ENCODE results near the gene COPZ2.
"Not testable (repeated sequence)": the region's sequence is repeated elsewhere in the genome, so short reads cannot be mapped to it uniquely, and the experiment has no call there.

COPZ2 gene

DNA sequence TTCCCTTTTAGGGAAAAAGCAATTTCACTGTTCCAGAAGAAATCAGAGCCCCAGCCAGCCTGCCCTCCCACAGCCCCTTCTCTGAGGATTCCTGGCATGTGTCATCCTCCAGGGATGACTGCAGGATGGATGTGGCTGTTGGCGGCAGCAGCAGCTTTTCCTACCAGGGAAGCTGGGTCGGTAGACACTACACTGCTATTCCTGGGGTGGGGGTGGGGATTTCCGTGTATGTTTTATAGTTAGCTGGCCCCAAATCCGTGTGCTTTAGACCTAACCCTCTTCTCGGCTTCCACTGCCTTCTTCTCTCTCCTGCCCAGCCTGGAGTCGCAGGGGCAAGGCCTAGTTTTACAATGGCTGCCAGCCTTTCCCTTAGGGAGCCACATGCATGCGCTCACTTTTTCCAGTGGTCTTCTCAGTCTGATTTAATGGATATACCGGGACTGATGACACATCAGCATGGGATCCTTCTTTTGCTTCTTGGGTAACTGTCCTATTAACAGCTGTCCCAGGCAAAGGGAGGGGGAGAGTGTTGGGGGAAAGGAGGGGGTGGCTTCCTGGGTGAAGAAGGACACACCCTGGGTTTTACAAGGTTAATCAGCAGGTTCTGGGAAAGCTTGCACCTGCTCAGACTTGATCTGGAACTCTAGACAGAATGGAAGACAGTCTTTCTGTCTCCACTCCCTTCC, 7.9 kb upstream of the COPZ2 start:
- DNase-seq (ENCODE audit: low read depth in 2 of 2) = peak in 1 of 2 donors; percentile 60
- no peak overlapping the region for H3K4me3 ChIP-seq (replicated peaks in 1 of 2; ENCODE audit: low read depth in 2 of 2, low read length in 2 of 2)
- TF ChIP-seq, protein P1, sequence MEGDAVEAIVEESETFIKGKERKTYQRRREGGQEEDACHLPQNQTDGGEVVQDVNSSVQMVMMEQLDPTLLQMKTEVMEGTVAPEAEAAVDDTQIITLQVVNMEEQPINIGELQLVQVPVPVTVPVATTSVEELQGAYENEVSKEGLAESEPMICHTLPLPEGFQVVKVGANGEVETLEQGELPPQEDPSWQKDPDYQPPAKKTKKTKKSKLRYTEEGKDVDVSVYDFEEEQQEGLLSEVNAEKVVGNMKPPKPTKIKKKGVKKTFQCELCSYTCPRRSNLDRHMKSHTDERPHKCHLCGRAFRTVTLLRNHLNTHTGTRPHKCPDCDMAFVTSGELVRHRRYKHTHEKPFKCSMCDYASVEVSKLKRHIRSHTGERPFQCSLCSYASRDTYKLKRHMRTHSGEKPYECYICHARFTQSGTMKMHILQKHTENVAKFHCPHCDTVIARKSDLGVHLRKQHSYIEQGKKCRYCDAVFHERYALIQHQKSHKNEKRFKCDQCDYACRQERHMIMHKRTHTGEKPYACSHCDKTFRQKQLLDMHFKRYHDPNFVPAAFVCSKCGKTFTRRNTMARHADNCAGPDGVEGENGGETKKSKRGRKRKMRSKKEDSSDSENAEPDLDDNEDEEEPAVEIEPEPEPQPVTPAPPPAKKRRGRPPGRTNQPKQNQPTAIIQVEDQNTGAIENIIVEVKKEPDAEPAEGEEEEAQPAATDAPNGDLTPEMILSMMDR (IDR thresholded peaks at IDR 0.05; ENCODE audit: low read depth, low read length) = no peak

- TF ChIP-seq, protein P1 (IDR thresholded peaks at IDR 0.05; ENCODE audit: low read depth, low read length) = no peak
- no peak for DNase-seq (ENCODE audit: low read depth in 2 of 2)
Observed at GRCh38 chr17:48044851-48045250, 7.3 kb upstream of the COPZ2 start.

GRCh38 chr17:48043176-48043575, 5.6 kb upstream of the COPZ2 start:
- TF ChIP-seq, protein P1 (IDR thresholded peaks at IDR 0.05; ENCODE audit: low read depth, low read length) = no peak
- DNase-seq (ENCODE audit: low read depth in 2 of 2) = peak in 1 of 2 donors; percentile 57
- H3K4me3 ChIP-seq (replicated peaks in 1 of 2; ENCODE audit: low read depth in 2 of 2, low read length in 2 of 2) = no peak overlapping the region

More at GRCh38 chr17:48044851-48045250, 7.3 kb upstream of the COPZ2 start:
- H3K4me3 ChIP-seq (replicated peaks in 1 of 2; ENCODE audit: low read depth in 2 of 2, low read length in 2 of 2) = no peak overlapping the region

DNA sequence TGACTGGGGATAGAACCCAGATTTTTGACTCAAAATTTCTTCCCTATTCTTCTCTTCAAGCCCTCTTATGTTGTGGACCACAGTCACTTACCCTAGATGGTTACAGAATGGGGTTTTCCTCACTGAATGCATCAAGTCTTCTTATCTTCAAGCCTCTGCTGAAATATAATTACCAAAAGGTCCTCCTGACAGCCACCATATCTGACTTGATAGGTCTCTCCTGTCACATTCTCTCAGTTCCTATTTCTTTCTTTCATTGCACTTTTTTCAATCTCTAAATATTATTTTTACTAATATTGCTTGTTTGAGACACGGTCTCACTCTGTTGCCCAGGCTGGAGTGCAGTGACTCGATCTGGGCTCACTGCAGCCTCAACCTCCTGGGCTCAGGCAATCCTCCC, 1.1 kb upstream of the COPZ2 start:
- no peak overlapping the region for H3K4me3 ChIP-seq (replicated peaks in 1 of 2; ENCODE audit: low read depth in 2 of 2, low read length in 2 of 2)
- no peak for DNase-seq (ENCODE audit: low read depth in 2 of 2)
- TF ChIP-seq, protein P1 (IDR thresholded peaks at IDR 0.05; ENCODE audit: low read depth, low read length) = no peak

GRCh38 chr17:48037838-48038323, 284 bp upstream of the COPZ2 start:
- DNase-seq (ENCODE audit: low read depth in 2 of 2) = no peak
- peak overlapping the region; percentile 19 to 68 for H3K4me3 ChIP-seq (replicated peaks in 1 of 2; ENCODE audit: low read depth in 2 of 2, low read length in 2 of 2)
- TF ChIP-seq, protein P1 (IDR thresholded peaks at IDR 0.05; ENCODE audit: low read depth, low read length) = no peak

DNA sequence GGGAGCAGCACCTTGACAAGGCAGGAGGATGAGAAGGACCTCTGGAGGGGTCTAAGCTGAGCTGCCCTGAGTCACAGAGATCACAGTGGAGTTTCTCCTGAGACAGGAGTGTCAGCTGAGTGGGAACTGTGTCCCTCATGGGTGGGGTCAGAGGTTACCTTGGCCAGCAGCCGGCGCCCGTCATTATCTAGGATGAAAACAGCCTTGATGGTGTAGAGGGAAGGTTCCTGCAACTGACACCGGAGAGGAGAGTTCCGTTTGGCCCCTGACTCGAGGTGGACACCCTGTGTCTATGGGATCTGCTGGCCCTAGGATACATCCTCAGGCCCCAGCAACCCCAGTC, 933 bp downstream of the COPZ2 start:
- DNase-seq (ENCODE audit: low read depth in 2 of 2) = no peak
- TF ChIP-seq, protein P1 (IDR thresholded peaks at IDR 0.05; ENCODE audit: low read depth, low read length) = no peak
- H3K4me3 ChIP-seq (replicated peaks in 1 of 2; ENCODE audit: low read depth in 2 of 2, low read length in 2 of 2) = peak overlapping the region; percentile 63 to 68

- not testable (repeated sequence) for DNase-seq (ENCODE audit: low read depth in 2 of 2); H3K4me3 ChIP-seq (replicated peaks in 1 of 2; ENCODE audit: low read depth in 2 of 2, low read length in 2 of 2)
Observed at GRCh38 chr17:48034734-48035133, 2.9 kb downstream of the COPZ2 start.

All from cardiac fibroblast (primary cell).